Activated CD4-positive, CD25-positive, alpha-beta regulatory T cell treated with anti-CD3 and anti-CD28 coated beads, Interleukin-2, amount 50 U/mL, for 24 hours (primary cell): Measurements from ENCODE around the gene PRRX1.

Source experiments
- ATAC-seq, 2 donors: fragments of 150-1000 bp; cut with Tn5 transposase; one replicate each; pipeline ENCODE4 v1.10.0; 2021; ENCODE audit warnings: mild to moderate bottlenecking in 1 of 2, moderate library complexity in 1 of 2

Gene PRRX1

GRCh38 chr1:170770254-170770653, 106.3 kb downstream of the PRRX1 start:
- no peak for ATAC-seq

- no peak for ATAC-seq
Observed at GRCh38 chr1:170776252-170776651, 112.3 kb downstream of the PRRX1 start.

GRCh38 chr1:170776777-170777176, 112.8 kb downstream of the PRRX1 start:
- ATAC-seq: no peak
